Muscle of leg (tissue), 11 donors: ENCODE measurements around the gene NLRP1. TPM values are rescaled to one million over a fixed set of nuclear protein-coding genes. Genes with fewer than 3 reads are reported as not detected.

ENCODE experiments used
- DNase-seq: peaks from one replicate; pipeline ENCODE4 v3.0.0; 2013
- H3K27ac ChIP-seq: one replicate; pipeline ENCODE4 v1.5.1; 2013; ENCODE audit warnings: mild to moderate bottlenecking, low read length, control low read depth
- H3K27me3 ChIP-seq: one replicate; pipeline ENCODE4 v1.6.1; 2013; ENCODE audit warnings: low read length; ENCODE audit not compliant: control insufficient read depth, insufficient read depth
- H3K36me3 ChIP-seq: one replicate; pipeline ENCODE4 v1.6.1; 2013; ENCODE audit warnings: low read length; ENCODE audit not compliant: control insufficient read depth, insufficient read depth
- H3K4me1 ChIP-seq: one replicate; pipeline ENCODE4 v1.6.1; 2013; ENCODE audit warnings: low read length; ENCODE audit not compliant: control insufficient read depth, insufficient read depth
- H3K4me3 ChIP-seq: one replicate; pipeline ENCODE4 v1.5.1; 2013; ENCODE audit warnings: low read length, control low read depth
- H3K9me3 ChIP-seq: replicated peaks from 2 replicates; pipeline ENCODE4 v1.6.1; 2013; ENCODE audit warnings: low read depth, low read length; ENCODE audit not compliant: control insufficient read depth
- WGBS: methylation state at CpG from one replicate; pipeline ENCODE4 v1.1.5; 2013; ENCODE audit warnings: missing lambda C conversion rate; ENCODE audit not compliant: insufficient coverage; 5-methylcytosine and 5-hydroxymethylcytosine counted together
- polyA plus RNA-seq, 8 donors: library from polyadenylated mRNA; unstranded; fragments of 120-200 nt; gene quantifications; one replicate each; pipeline versions ENCODE4 v1.2.1 to v1.2.3, GENCODE V29; 2013; ENCODE audit warnings: inconsistent platforms in 1 of 8, low replicate concordance in 1 of 8; ENCODE audit not compliant: insufficient read length in 8 of 8, insufficient read depth in 1 of 8
- total RNA-seq: library from RNA; stranded (reverse); fragments of 120-200 nt; gene quantifications from one replicate; pipeline ENCODE4 v1.2.4, GENCODE V29; 2013

Gene NLRP1
- total and polyA plus RNA-seq, 9 donors = 53.6 to 77.2 (median 66.4) TPM

DNA sequence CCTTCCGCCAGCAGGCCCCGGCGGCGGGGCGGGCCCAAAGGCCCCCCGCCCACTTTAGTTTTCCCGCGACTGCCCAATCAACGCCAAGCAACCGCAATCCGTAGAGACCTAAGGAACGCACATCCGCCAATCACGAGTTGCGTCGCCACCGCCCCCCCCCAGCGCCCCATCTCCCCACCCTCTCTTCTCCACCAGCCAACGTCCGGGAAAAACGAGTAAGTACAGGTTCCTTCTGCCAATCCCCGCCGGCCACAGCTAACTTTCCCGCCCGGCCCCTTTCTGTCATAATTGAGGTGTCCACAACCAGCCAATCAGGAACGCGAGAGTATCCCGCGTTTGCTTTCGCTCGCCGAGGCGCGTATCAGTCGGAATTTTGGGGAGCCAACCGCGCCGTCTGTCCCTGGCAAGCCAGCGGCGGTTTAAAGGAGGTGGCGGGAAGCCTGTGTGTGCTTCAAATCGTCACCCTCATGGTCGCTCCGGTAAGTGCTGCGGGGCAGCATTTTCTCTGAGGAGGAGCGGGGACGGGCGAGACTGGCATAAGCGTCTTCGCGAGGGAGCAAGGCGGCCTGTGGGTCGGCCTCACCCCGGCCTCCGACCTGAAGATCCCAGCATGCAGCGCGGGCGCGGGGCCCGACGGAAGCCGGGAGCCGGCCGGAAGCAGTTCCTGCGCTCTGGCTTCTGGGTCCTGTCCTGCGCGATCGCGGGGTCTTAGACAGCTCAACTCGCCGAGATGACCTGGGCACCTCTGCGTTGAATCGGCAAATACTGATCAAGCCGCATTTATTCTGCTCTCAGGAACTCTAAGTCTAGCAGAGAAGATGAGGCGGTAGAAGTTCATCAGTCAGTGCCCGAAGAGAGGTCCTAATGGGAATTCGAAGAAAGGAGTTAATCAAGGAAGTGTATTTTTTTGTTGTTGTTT is 97.8 kb downstream of the NLRP1 start, which contains the start of gene MIS12:
Gene MIS12, plus strand, starts transcription at position 361 of the 919 bp plus-strand sequence. CDS start 2,297 bp downstream, outside the sequence.
- Histone ChIP-seq H3K9me3 (no peaks in the 10 kb centered on the region), H3K36me3 (peaks cover 36% of the 10 kb centered on the region), H3K27me3 (no peaks in the 10 kb centered on the region), H3K4me3 (peak within 1 kb of the TSS; percentile 100), H3K27ac (peak within 1 kb of the TSS; percentile 99), H3K4me1 (peaks cover 13% of the 10 kb centered on the region)
- under 1% methylated on average over 70 of the region's 77 CpGs for WGBS
- peak; percentile 100 for DNase-seq

DNA sequence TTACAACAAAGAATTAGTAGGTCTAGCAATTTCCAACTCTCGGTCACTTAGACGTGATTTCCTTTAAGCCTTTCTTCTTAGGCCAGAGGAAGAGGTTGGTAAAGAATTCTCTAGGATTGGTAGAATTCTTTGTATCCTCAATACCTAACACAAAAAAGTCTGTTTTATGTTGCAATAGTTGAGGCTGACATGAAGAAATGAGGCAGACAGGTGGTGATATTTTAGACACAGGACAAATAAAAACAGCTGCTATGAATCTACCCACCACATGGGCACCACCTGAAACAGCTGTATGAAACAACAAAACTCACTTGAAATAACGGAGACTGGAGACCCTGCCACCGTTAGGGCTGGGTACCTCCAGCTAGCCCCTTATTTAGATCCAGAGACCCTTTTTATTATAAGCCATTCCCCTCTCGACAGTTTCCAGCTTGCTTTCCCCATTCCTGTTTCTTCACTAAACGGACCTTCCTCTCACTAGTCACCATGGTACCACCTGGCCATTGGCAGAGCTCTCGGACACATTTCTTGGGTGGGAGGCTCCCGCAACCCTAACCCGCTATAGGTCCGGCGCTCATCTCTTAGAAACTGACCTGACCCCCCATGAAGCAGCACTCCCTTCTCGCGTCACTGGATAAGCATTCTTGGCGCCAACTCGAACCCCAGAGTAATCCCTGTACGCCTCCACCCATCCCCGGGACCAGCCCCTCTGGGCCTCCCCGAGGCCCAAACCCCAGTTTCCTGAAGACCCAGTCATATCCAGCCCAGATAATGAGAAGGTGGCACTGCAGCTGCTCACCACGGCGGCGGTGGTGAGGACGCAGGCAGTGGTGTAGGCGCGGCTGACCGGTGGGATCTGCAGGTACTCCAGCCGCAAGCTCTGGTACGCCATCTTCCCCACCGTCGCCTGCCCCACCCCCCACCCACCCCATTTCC is 98.8 kb downstream of the NLRP1 start, which contains the start of gene DERL2:
Gene DERL2, minus strand, starts transcription at position 909 of the 936 bp plus-strand sequence. Its CDS starts 17 bp downstream, at position 892.
- Histone ChIP-seq H3K4me3 (peak within 1 kb of the TSS; percentile 100), H3K36me3 (peaks cover 38% of the 10 kb centered on the region), H3K4me1 (peaks cover 13% of the 10 kb centered on the region), H3K9me3 (no peaks in the 10 kb centered on the region), H3K27me3 (no peaks in the 10 kb centered on the region), H3K27ac (peak within 1 kb of the TSS; percentile 99)
- under 1% methylated on average over 23 of the region's 29 CpGs for WGBS
- DNase-seq = no peak

DNA sequence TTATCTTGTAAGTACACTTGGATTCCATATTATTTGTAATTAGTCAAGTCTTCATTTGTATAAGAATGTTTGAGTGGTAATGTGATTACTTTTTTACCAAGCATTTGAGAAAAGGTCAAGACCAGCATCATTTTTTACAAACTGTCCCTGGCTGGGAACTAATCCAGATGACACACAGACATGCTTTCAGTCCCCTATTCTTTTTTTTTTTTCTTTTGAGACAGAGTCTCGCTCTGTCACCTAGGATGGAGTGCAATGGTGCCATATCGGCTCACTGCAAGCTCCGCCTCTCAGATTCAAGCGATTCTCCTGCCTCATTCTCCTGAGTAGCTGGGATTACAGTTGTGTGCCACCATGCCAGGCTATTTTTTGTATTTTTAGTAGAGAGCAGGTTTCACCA is 102.9 kb downstream of the NLRP1 start:
- 98% methylated on average over 4 of the region's 4 CpGs for whole genome bisulfite sequencing
- Histone ChIP-seq H3K27ac (no peak overlapping the region), H3K36me3 (peaks cover 54% of the 10 kb centered on the region), H3K4me1 (peaks cover 6% of the 10 kb centered on the region), H3K4me3 (no peak overlapping the region), H3K27me3 (no peaks in the 10 kb centered on the region), H3K9me3 (peaks cover 5% of the 10 kb centered on the region)
- DNase-seq = no peak

DNA sequence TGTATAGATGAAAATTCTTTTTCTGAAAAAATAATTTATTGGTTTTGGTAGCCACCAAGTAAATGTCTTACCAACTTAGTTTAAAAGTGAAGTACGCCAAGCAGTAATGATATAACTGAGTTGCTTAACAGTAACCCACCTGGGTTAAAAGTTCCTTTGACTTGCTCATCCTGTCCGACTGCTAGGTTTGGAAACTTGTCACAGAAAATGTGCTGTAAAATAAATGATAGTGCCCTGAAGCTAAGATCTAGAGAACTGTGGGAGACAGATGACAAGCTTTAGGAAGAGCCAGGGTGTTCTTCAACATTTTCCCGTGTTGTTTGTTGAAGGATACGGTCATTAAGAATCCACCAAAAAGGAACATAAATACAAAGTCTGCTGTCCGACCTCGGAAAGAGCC is 103.3 kb downstream of the NLRP1 start:
- Histone ChIP-seq H3K27ac (no peak overlapping the region), H3K9me3 (peaks cover 5% of the 10 kb centered on the region), H3K36me3 (peaks cover 54% of the 10 kb centered on the region), H3K4me3 (no peak overlapping the region), H3K27me3 (no peaks in the 10 kb centered on the region), H3K4me1 (peaks cover 6% of the 10 kb centered on the region)
- no peak for DNase-seq
- 100% methylated on average over 1 of the region's 6 CpGs for WGBS

DNA sequence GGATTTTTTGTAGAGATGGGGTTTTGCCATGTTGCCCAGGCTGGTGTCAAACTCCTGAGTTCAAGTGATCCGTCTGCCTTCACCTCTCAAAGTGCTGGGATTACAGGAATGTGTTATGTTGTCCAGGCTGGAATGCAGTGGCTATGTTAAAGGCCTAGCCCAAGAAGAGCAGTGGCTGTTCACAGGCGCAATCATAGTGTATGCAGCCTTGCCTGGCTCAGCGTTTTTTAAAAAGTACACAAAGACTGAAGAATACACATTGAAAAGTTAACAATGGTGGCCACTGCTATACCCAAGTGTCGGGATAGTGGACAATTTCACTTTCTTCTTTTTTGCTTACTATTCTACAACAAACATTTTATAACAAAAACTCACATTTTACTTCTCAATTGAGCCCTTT is 105.3 kb downstream of the NLRP1 start:
- no peak overlapping the region for H3K4me3 ChIP-seq
- H3K36me3 ChIP-seq = peaks cover 59% of the 10 kb centered on the region
- 90% methylated on average over 3 of the region's 4 CpGs for WGBS
- no peaks in the 10 kb centered on the region for H3K4me1 ChIP-seq
- H3K9me3 ChIP-seq = peaks cover 5% of the 10 kb centered on the region
- no peak for DNase-seq
- no peaks in the 10 kb centered on the region for H3K27me3 ChIP-seq
- no peak overlapping the region for H3K27ac ChIP-seq

DNA sequence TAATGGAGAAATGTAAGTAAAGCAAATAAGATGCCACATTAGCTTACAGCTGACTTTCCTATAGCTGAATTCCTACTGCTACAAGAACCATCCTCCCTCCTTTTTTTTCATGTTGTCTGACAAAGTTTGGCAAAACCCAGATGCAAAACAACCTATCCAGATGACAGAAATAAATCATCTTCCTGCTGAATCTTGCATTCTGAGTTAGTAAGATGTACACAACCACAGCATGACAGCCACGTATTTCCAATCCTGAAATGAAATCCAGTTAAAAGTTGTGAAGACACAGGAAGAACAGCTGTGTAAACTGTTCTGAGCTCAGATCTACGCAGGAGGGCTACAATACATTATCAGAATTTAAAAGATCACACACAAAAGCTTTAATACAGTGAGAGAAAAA is 110.4 kb downstream of the NLRP1 start:
- WGBS = no CpG with 5 or more reads among the region's 2 CpGs
- no peak overlapping the region for H3K27ac ChIP-seq
- H3K4me1 ChIP-seq = no peaks in the 10 kb centered on the region
- no peak for DNase-seq
- no peaks in the 10 kb centered on the region for H3K27me3 ChIP-seq
- peaks cover 36% of the 10 kb centered on the region for H3K36me3 ChIP-seq
- H3K4me3 ChIP-seq = no peak overlapping the region
- peaks cover 5% of the 10 kb centered on the region for H3K9me3 ChIP-seq

DNA sequence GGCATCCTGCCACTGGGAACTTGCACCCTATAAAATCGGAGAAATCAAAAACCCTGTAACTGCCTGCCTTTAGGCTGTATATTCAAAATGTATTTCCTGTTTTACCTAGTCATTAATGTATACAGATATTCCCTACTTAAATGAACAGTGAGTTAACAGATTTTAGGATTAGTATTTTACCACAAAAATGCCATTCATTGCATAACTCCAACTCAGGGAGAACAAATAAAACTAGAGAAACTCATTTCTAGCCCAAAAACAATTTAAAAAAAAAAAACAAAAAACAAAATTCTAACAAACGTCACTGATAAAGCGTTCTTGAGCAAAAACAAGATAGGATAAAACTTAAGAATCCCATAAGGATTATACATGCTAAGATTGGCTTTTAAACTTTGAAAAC is 111.8 kb downstream of the NLRP1 start:
- H3K36me3 ChIP-seq = peaks cover 25% of the 10 kb centered on the region
- WGBS = no CpG with 5 or more reads among the region's 3 CpGs
- H3K27ac ChIP-seq = no peak overlapping the region
- H3K9me3 ChIP-seq = no peaks in the 10 kb centered on the region
- H3K27me3 ChIP-seq = no peaks in the 10 kb centered on the region
- DNase-seq = no peak
- peaks cover 5% of the 10 kb centered on the region for H3K4me1 ChIP-seq
- H3K4me3 ChIP-seq = no peak overlapping the region

DNA sequence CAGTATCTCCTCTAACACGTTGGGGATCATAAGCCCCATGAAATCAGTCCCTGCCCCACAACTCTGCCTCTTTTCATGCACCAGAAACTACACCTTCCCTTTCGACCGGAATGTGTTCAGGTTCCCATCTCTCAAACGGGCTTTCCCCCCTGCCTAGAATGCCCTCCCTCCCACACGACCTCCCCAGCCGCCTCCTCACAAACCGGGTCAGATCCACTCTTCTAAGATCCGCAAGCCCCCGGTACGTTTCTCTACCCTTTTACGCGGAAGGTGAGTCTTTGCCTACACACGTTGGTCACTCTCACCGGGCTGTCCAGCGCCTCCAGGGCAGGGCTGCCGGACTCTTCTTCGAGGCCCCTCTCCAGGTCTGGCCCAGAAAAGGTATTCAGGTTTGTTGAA is 116.2 kb downstream of the NLRP1 start:
- DNase-seq = no peak
- Histone ChIP-seq H3K36me3 (peaks cover 3% of the 10 kb centered on the region), H3K27ac (peak overlapping the region; percentile 62), H3K9me3 (no peaks in the 10 kb centered on the region), H3K4me1 (peaks cover 12% of the 10 kb centered on the region), H3K27me3 (no peaks in the 10 kb centered on the region), H3K4me3 (peak overlapping the region; percentile 96)
- 1% methylated on average over 12 of the region's 17 CpGs for WGBS

DNA sequence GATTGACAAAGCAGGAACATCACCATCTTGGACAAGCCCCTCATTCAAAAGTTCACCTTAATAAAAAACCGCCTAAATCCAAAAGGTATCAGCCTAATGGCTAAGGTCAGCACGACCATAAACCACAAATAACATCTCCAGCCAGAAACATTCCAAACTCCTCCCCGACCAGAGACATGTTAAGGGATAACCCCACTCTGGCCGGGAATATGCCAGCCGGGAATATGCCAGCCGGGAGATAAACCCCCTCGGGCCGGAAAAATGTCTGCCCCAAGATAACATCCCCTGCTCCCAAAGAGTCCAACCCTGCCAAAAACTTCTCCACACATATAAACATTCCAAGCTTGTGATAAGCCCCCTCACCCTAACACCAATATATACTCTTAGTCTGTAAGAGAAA is 116.9 kb downstream of the NLRP1 start:
- Histone ChIP-seq H3K9me3 (no peaks in the 10 kb centered on the region), H3K27me3 (no peaks in the 10 kb centered on the region), H3K4me3 (peak overlapping the region; percentile 96), H3K4me1 (peaks cover 12% of the 10 kb centered on the region), H3K27ac (no peak overlapping the region), H3K36me3 (peaks cover 4% of the 10 kb centered on the region)
- DNase-seq = no peak
- WGBS = 0% methylated on average over 6 of the region's 8 CpGs

DNA sequence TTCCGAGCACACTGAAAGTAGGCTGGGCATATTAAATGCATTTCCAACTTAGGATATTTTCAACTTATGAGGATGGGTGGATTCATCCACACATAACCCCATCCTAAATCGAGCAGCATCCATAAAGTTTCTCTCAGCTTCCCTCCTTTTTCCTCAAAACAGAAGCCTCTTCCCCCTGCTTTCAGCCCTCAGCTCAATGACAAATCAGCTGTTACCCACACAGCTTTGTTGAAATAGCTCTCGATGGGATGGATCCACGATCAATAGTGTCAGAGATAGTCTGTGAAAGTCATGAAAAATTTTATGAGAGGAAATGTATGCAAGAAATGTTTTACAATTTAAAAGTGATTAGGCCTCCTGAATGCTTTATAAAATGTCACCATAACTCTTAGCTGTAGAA is 118.0 kb downstream of the NLRP1 start:
- WGBS = no CpG with 5 or more reads among the region's 4 CpGs
- DNase-seq = no peak
- Histone ChIP-seq H3K9me3 (no peaks in the 10 kb centered on the region), H3K36me3 (peaks cover 5% of the 10 kb centered on the region), H3K27ac (no peak overlapping the region), H3K4me3 (no peak overlapping the region), H3K4me1 (peaks cover 12% of the 10 kb centered on the region), H3K27me3 (no peaks in the 10 kb centered on the region)
